ENCODE data around the gene JAKMIP3.

The JAKMIP3 gene

GRCh38 chr10:132094581-132095234 is 29.0 kb downstream of the JAKMIP3 start:
- no peaks in the 10 kb centered on the region for H3K27me3 ChIP-seq (ENCODE audit: low read length)
- H3K79me2 ChIP-seq (ENCODE audit: insufficient read depth, low read length) = no peaks in the 10 kb centered on the region
- no peak overlapping the region for H3K27ac ChIP-seq (ENCODE audit: low read depth, low read length)
- no peaks in the 10 kb centered on the region for H3K9me2 ChIP-seq (replicated peaks; ENCODE audit: insufficient read depth, low read length)
- H3K9ac ChIP-seq (ENCODE audit: low read length) = no peak overlapping the region
- no peak overlapping the region for H3K4me2 ChIP-seq (ENCODE audit: low read depth, low read length, poor library complexity, severe bottlenecking)
- no peaks in the 10 kb centered on the region for H3K9me3 ChIP-seq (ENCODE audit: insufficient read depth, low read length)
- TF ChIP-seq CTCF (IDR thresholded peaks at IDR 0.05; ENCODE audit: insufficient read depth, low read length, poor library complexity, severe bottlenecking) = no peak
- TF ChIP-seq EZH2phosphoT487 (conservative IDR thresholded peaks at IDR 0.05; ENCODE audit: low read length) = no peak
- H3K36me3 ChIP-seq (ENCODE audit: low read length) = no peaks in the 10 kb centered on the region
- H3K4me3 ChIP-seq (ENCODE audit: insufficient read depth, low read length, poor library complexity, severe bottlenecking) = no peak overlapping the region
- H3F3A ChIP-seq (ENCODE audit: insufficient read depth) = no peaks in the 10 kb centered on the region
- H4K20me1 ChIP-seq (ENCODE audit: low read depth, low read length) = no peaks in the 10 kb centered on the region
- H2AFZ ChIP-seq (ENCODE audit: low read depth, low read length, severe bottlenecking) = no peak overlapping the region

GRCh38 chr10:132095403-132096113 is 29.8 kb downstream of the JAKMIP3 start:
- H3K4me3 ChIP-seq (ENCODE audit: insufficient read depth, low read length, poor library complexity, severe bottlenecking) = no peak overlapping the region
- H3F3A ChIP-seq (ENCODE audit: insufficient read depth) = no peaks in the 10 kb centered on the region
- H3K27me3 ChIP-seq (ENCODE audit: low read length) = no peaks in the 10 kb centered on the region
- no peaks in the 10 kb centered on the region for H3K36me3 ChIP-seq (ENCODE audit: low read length)
- H3K27ac ChIP-seq (ENCODE audit: low read depth, low read length) = no peak overlapping the region
- TF ChIP-seq EZH2phosphoT487 (conservative IDR thresholded peaks at IDR 0.05; ENCODE audit: low read length) (no peak), CTCF (IDR thresholded peaks at IDR 0.05; ENCODE audit: insufficient read depth, low read length, poor library complexity, severe bottlenecking) (no peak)
- no peak overlapping the region for H3K9ac ChIP-seq (ENCODE audit: low read length)
- no peaks in the 10 kb centered on the region for H3K79me2 ChIP-seq (ENCODE audit: insufficient read depth, low read length)
- no peak overlapping the region for H2AFZ ChIP-seq (ENCODE audit: low read depth, low read length, severe bottlenecking)
- no peaks in the 10 kb centered on the region for H3K9me3 ChIP-seq (ENCODE audit: insufficient read depth, low read length)
- no peaks in the 10 kb centered on the region for H3K9me2 ChIP-seq (replicated peaks; ENCODE audit: insufficient read depth, low read length)
- no peak overlapping the region for H3K4me2 ChIP-seq (ENCODE audit: low read depth, low read length, poor library complexity, severe bottlenecking)
- H4K20me1 ChIP-seq (ENCODE audit: low read depth, low read length) = no peaks in the 10 kb centered on the region

- Histone ChIP-seq H2AFZ (ENCODE audit: low read depth, low read length, severe bottlenecking) (no peak overlapping the region), H3K36me3 (ENCODE audit: low read length) (no peaks in the 10 kb centered on the region), H3F3A (ENCODE audit: insufficient read depth) (no peaks in the 10 kb centered on the region), H3K9me2 (replicated peaks; ENCODE audit: insufficient read depth, low read length) (no peaks in the 10 kb centered on the region), H3K4me3 (ENCODE audit: insufficient read depth, low read length, poor library complexity, severe bottlenecking) (no peak overlapping the region), H4K20me1 (ENCODE audit: low read depth, low read length) (no peaks in the 10 kb centered on the region), H3K9me3 (ENCODE audit: insufficient read depth, low read length) (no peaks in the 10 kb centered on the region), H3K27me3 (ENCODE audit: low read length) (no peaks in the 10 kb centered on the region), H3K4me2 (ENCODE audit: low read depth, low read length, poor library complexity, severe bottlenecking) (no peak overlapping the region), H3K9ac (ENCODE audit: low read length) (no peak overlapping the region), H3K27ac (ENCODE audit: low read depth, low read length) (no peak overlapping the region), H3K79me2 (ENCODE audit: insufficient read depth, low read length) (no peaks in the 10 kb centered on the region)
- no peak for TF ChIP-seq CTCF (IDR thresholded peaks at IDR 0.05; ENCODE audit: insufficient read depth, low read length, poor library complexity, severe bottlenecking)
- TF ChIP-seq EZH2phosphoT487 (conservative IDR thresholded peaks at IDR 0.05; ENCODE audit: low read length) = no peak
These were observed 30.5 kb downstream of the JAKMIP3 start for GRCh38 chr10:132096223-132096622.
